ENCODE data around the gene MVK. TPM values are rescaled to one million over a fixed set of nuclear protein-coding genes. Genes with fewer than 3 reads are reported as not detected.

Gene MVK
- total RNA-seq, 1 experiment from 2014 or later = 19.2 TPM

DNA sequence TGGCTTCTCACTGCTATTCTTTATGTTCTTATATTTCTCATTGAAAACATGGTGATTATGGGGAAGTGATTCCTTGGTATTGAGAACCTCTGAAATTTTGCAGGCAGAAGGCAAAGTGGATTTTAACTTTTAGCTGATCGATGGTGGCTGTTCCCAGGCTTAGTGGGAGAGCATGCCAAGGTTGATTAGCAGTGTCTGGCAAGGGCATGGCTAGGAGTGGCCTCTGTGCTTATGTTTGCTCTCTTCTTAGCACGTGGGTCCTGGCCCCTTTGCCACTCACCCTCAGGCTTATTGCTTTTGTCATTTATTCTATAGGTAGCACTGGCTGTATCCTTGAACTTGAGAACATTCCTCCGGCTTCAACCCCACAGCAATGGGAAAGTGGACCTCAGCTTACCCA, 2.1 kb downstream of the MVK start:
- Histone ChIP-seq H3K27ac (ENCODE audit: insufficient read length, low read depth, low read length) (no peak overlapping the region), H3K4ac (ENCODE audit: low read depth, low read length) (no peak overlapping the region), H3K14ac (ENCODE audit: insufficient read depth, low read length) (no peak overlapping the region), H3T11ph (ENCODE audit: low read length) (no peak overlapping the region), H2AFZ (ENCODE audit: low read length) (no peak overlapping the region), H3K56ac (ENCODE audit: insufficient read length, low read depth, low read length) (no peak overlapping the region), H3K79me2 (ENCODE audit: insufficient read depth, low read length) (no peaks in the 10 kb centered on the region; the same call in 1 of the 2 replicates), H2BK5ac (ENCODE audit: insufficient read length, low read length) (no peak overlapping the region), H3K18ac (ENCODE audit: insufficient read length, low read depth, low read length) (no peak overlapping the region), H3K23me2 (ENCODE audit: insufficient read length, low read depth, low read length, poor library complexity, severe bottlenecking) (no peaks in the 10 kb centered on the region), H4K91ac (ENCODE audit: insufficient read length, low read depth, low read length) (no peak overlapping the region), H2BK120ac (ENCODE audit: low read depth, low read length, poor library complexity, severe bottlenecking) (no peak overlapping the region), H3K79me1 (ENCODE audit: insufficient read depth, low read depth, low read length, poor library complexity, severe bottlenecking) (no peaks in the 10 kb centered on the region), H2AK5ac (ENCODE audit: insufficient read length, low read length) (no peak overlapping the region), H4K20me1 (ENCODE audit: control insufficient read depth, insufficient read depth, insufficient read length) (no peaks in the 10 kb centered on the region), H3K9ac (ENCODE audit: extremely low read depth, insufficient read length, low read length) (peak overlapping the region; percentile 33), H4K8ac (replicated peaks; ENCODE audit: insufficient read length, low read depth, low read length) (no peak overlapping the region), H3K4me1 (ENCODE audit: insufficient read depth, low read length) (peaks cover 6% of the 10 kb centered on the region; the same call in 1 of the 2 replicates), H3K23ac (ENCODE audit: insufficient read length, low read depth, low read length) (no peak overlapping the region), H3K4me2 (ENCODE audit: insufficient read depth, insufficient read length, low read length) (no peak overlapping the region), H3K9me3 (ENCODE audit: control insufficient read depth, low read depth, low read length) (no peaks in the 10 kb centered on the region), H4K5ac (ENCODE audit: insufficient read length, low read depth, low read length) (no peak overlapping the region), H2BK12ac (ENCODE audit: insufficient read length, low read depth, low read length) (no peak overlapping the region), H3K27me3 (ENCODE audit: insufficient read depth, low read length) (no peaks in the 10 kb centered on the region), H2BK15ac (ENCODE audit: low read depth, low read length) (no peak overlapping the region), H2BK20ac (ENCODE audit: low read depth, low read length, poor library complexity, severe bottlenecking) (no peak overlapping the region)
- Mint-ChIP-seq H3K36me3 (ENCODE audit: insufficient read depth in 1 of 3, low read depth in 3 of 3) (peaks cover 7 to 54% (median 46%) of the 10 kb centered on the region in 3 experiments; a peak in 6 of 7 replicates), H3K4me1 (peaks cover 14 to 18% of the 10 kb centered on the region in 2 experiments), H3K4me3 (no peak overlapping the region), H3K27me3 (ENCODE audit: low read depth) (no peaks in the 10 kb centered on the region), H3K27ac (0 out of 7 replicates have a peak overlapping the region, but pooled peaks of 1 of the 3 experiments have one; percentile 36), H3K9me3 (no peaks in the 10 kb centered on the region)
- DNase-seq = no peak
- TF ChIP-seq CTCF (conservative IDR thresholded peaks at IDR 0.05) = no peak
- no CpG with 5 or more reads among the region's 3 CpGs for WGBS (ENCODE audit: extremely low coverage, insufficient read length, low lambda C conversion rate)

Data from H9 (cell line).